ENCODE measurements around the gene OPN1MW. TPM values are rescaled to one million over a fixed set of nuclear protein-coding genes. Genes with fewer than 3 reads are reported as not detected.

Gene OPN1MW
- total and polyA plus RNA-seq, 9 of the 15 experiments (the other 6 are each of a cell fraction or from before 2014, with no cell fraction given) = not detected

GRCh38 chrX:154136627-154137161, 45.7 kb upstream of the OPN1MW start (continued):
- TF ChIP-seq, protein P1, sequence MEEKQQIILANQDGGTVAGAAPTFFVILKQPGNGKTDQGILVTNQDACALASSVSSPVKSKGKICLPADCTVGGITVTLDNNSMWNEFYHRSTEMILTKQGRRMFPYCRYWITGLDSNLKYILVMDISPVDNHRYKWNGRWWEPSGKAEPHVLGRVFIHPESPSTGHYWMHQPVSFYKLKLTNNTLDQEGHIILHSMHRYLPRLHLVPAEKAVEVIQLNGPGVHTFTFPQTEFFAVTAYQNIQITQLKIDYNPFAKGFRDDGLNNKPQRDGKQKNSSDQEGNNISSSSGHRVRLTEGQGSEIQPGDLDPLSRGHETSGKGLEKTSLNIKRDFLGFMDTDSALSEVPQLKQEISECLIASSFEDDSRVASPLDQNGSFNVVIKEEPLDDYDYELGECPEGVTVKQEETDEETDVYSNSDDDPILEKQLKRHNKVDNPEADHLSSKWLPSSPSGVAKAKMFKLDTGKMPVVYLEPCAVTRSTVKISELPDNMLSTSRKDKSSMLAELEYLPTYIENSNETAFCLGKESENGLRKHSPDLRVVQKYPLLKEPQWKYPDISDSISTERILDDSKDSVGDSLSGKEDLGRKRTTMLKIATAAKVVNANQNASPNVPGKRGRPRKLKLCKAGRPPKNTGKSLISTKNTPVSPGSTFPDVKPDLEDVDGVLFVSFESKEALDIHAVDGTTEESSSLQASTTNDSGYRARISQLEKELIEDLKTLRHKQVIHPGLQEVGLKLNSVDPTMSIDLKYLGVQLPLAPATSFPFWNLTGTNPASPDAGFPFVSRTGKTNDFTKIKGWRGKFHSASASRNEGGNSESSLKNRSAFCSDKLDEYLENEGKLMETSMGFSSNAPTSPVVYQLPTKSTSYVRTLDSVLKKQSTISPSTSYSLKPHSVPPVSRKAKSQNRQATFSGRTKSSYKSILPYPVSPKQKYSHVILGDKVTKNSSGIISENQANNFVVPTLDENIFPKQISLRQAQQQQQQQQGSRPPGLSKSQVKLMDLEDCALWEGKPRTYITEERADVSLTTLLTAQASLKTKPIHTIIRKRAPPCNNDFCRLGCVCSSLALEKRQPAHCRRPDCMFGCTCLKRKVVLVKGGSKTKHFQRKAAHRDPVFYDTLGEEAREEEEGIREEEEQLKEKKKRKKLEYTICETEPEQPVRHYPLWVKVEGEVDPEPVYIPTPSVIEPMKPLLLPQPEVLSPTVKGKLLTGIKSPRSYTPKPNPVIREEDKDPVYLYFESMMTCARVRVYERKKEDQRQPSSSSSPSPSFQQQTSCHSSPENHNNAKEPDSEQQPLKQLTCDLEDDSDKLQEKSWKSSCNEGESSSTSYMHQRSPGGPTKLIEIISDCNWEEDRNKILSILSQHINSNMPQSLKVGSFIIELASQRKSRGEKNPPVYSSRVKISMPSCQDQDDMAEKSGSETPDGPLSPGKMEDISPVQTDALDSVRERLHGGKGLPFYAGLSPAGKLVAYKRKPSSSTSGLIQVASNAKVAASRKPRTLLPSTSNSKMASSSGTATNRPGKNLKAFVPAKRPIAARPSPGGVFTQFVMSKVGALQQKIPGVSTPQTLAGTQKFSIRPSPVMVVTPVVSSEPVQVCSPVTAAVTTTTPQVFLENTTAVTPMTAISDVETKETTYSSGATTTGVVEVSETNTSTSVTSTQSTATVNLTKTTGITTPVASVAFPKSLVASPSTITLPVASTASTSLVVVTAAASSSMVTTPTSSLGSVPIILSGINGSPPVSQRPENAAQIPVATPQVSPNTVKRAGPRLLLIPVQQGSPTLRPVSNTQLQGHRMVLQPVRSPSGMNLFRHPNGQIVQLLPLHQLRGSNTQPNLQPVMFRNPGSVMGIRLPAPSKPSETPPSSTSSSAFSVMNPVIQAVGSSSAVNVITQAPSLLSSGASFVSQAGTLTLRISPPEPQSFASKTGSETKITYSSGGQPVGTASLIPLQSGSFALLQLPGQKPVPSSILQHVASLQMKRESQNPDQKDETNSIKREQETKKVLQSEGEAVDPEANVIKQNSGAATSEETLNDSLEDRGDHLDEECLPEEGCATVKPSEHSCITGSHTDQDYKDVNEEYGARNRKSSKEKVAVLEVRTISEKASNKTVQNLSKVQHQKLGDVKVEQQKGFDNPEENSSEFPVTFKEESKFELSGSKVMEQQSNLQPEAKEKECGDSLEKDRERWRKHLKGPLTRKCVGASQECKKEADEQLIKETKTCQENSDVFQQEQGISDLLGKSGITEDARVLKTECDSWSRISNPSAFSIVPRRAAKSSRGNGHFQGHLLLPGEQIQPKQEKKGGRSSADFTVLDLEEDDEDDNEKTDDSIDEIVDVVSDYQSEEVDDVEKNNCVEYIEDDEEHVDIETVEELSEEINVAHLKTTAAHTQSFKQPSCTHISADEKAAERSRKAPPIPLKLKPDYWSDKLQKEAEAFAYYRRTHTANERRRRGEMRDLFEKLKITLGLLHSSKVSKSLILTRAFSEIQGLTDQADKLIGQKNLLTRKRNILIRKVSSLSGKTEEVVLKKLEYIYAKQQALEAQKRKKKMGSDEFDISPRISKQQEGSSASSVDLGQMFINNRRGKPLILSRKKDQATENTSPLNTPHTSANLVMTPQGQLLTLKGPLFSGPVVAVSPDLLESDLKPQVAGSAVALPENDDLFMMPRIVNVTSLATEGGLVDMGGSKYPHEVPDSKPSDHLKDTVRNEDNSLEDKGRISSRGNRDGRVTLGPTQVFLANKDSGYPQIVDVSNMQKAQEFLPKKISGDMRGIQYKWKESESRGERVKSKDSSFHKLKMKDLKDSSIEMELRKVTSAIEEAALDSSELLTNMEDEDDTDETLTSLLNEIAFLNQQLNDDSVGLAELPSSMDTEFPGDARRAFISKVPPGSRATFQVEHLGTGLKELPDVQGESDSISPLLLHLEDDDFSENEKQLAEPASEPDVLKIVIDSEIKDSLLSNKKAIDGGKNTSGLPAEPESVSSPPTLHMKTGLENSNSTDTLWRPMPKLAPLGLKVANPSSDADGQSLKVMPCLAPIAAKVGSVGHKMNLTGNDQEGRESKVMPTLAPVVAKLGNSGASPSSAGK (IDR thresholded peaks at IDR 0.05) = peak; percentile 59; the same call in 1 of the 2 replicates
- TF ChIP-seq, protein P2, sequence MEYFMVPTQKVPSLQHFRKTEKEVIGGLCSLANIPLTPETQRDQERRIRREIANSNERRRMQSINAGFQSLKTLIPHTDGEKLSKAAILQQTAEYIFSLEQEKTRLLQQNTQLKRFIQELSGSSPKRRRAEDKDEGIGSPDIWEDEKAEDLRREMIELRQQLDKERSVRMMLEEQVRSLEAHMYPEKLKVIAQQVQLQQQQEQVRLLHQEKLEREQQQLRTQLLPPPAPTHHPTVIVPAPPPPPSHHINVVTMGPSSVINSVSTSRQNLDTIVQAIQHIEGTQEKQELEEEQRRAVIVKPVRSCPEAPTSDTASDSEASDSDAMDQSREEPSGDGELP (CRISPR knock-in tag; IDR thresholded peaks at IDR 0.05; ENCODE audit: borderline replicate concordance) = peak; percentile 67; the same call in 1 of the 2 replicates
- TF ChIP-seq ATF7 (IDR thresholded peaks at IDR 0.05) (peak; percentile 35; the same call in 1 of the 2 replicates), SNIP1 (IDR thresholded peaks at IDR 0.05; ENCODE audit: low read depth) (peak; percentile 97), ZNF24 (IDR thresholded peaks at IDR 0.05) (peak; percentile 49; the same call in 1 of the 2 replicates), MBD1 (CRISPR knock-in tag; IDR thresholded peaks at IDR 0.05) (peak; percentile 78; the same call in 1 of the 2 replicates), ZNF3 (CRISPR knock-in tag; IDR thresholded peaks at IDR 0.05) (no peak), FOS (IDR thresholded peaks at IDR 0.05; ENCODE audit: extremely low read depth, insufficient read length) (peak; percentile 43), ZNF282 (CRISPR knock-in tag; IDR thresholded peaks at IDR 0.05) (no peak), BMI1 (IDR thresholded peaks at IDR 0.05; ENCODE audit: low read length) (no peak), ETS2 (tag; IDR thresholded peaks at IDR 0.05; ENCODE audit: borderline replicate concordance, poor library complexity, severe bottlenecking) (no peak)
- TF ChIP-seq, protein P3, sequence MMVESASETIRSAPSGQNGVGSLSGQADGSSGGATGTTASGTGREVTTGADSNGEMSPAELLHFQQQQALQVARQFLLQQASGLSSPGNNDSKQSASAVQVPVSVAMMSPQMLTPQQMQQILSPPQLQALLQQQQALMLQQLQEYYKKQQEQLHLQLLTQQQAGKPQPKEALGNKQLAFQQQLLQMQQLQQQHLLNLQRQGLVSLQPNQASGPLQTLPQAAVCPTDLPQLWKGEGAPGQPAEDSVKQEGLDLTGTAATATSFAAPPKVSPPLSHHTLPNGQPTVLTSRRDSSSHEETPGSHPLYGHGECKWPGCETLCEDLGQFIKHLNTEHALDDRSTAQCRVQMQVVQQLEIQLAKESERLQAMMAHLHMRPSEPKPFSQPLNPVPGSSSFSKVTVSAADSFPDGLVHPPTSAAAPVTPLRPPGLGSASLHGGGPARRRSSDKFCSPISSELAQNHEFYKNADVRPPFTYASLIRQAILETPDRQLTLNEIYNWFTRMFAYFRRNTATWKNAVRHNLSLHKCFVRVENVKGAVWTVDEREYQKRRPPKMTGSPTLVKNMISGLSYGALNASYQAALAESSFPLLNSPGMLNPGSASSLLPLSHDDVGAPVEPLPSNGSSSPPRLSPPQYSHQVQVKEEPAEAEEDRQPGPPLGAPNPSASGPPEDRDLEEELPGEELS (CRISPR knock-in tag; IDR thresholded peaks at IDR 0.05; ENCODE audit: borderline replicate concordance) = no peak

All from K562 (cell line).